GM21786 (cell line): Measurements from ENCODE around the gene TRMT2B.
"Not testable (repeated sequence)": the region's sequence is repeated elsewhere in the genome, so short reads cannot be mapped to it uniquely, and the experiment has no call there.

ENCODE experiments used
- ATAC-seq: cut with Tn5 transposase; IDR thresholded peaks from one replicate; pipeline ENCODE4 v1.9.1; 2021; ENCODE audit not compliant: unreplicated experiment

The TRMT2B gene, protein sequence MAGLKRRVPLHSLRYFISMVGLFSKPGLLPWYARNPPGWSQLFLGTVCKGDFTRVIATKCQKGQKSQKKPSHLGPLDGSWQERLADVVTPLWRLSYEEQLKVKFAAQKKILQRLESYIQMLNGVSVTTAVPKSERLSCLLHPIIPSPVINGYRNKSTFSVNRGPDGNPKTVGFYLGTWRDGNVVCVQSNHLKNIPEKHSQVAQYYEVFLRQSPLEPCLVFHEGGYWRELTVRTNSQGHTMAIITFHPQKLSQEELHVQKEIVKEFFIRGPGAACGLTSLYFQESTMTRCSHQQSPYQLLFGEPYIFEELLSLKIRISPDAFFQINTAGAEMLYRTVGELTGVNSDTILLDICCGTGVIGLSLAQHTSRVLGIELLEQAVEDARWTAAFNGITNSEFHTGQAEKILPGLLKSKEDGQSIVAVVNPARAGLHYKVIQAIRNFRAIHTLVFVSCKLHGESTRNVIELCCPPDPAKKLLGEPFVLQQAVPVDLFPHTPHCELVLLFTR

DNA sequence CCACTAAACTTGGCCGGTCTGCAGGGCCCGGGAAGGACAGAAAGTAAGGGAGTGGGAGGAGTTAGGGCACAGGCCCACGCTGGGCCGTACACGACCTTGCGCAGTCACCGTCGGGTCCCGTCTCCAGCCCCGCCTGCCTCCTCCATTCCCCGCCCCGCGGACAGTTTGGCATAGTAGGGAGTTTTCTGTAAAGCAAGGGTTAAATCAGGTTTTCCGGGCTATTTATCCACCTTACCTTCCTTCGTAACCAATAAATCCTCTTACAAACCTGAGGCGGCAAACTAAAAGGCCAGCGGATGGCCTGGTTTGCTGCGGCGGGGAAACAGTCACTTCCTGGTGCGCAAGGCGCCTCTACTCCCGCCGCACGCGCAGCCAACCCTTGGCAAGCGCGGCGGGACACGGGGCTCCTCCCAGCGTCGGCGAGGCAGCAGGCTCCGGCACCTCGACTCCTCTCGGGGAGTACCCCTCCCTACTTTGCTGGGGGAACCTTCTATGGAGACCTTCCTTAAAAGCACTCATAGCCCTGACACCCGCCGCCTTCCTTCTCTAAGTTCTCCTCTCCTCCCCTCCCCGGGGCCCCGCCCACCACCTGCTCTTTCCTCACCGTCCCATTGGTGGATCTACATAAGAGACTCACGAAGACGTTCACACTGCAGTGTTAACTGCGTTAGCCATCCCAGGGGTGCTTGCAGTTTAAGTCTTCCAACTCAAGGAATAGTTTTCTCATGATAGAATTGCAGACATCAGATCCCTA, at the start of gene TRMT2B:
TRMT2B (minus strand) TSS at position 563 of the 754 bp plus-strand sequence. CDS start 9,822 bp downstream, outside the sequence.
- peak; percentile 91 for ATAC-seq

DNA sequence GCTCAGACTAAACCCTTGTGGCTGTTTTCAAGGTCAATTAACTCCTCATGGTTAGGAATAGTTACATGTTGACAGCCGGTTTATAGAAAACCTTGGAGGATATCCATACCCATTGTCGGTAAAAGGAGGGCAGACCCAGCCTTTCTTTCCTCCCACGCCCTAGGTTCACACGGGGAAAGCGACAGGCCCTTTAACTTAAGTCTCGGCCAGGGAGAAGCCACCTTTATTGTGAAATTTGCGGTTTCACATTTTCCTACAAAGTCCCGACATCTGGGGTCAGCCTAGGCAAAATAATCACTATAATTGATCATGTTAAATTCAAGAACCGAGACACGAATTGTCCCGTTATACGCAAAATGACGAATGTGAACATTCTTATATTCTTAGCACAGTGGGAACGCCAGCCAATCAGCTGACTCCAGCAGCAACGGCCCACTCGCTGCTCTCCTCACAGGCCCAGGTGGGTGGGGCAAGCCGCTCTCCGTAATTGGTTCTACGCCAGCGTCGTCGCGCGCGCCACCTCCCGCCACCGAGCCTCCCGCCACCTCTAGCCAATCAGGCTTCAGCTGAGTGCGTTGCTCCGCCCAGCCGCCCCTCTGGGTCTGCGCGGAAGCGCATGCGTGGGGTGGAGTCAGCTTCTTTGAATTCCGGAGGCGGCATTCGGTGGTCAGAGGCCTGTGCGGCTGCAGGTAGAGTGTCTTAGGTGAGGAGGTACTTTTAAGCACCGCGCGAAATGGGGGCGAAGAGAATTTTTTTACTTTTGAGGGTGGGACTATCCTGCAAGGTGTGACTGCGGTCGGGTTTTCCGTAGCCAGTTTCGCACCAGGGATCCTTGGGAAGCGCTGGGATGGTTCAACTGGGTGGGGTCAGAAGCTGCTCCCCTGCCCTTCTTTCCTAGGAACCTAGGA, 45.9 kb upstream of the TRMT2B start, which contains the start of gene CENPI:
CENPI (plus strand) TSS at position 659 of the 908 bp plus-strand sequence. CDS start 2,867 bp downstream, outside the sequence.
- peak; percentile 99 for ATAC-seq

DNA sequence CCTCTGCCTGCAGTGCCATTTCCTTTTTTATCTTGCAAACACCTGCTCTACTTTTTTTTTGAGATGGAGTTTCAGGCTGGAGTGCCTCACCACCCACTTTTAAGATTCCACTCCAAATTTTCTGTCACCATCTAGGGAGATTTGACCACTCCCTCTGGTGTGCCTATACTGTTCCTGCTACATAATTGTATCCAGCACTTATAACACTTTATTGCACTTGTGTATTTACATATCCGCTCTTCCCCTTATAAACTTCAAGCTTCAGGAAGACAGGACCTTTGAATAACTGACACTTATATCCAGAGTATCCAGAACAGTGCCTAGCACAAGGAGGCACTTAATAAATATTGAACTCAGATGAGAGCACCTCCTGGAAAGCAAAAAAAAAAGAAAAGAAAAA, 39.9 kb upstream of the TRMT2B start:
- ATAC-seq: no peak

DNA sequence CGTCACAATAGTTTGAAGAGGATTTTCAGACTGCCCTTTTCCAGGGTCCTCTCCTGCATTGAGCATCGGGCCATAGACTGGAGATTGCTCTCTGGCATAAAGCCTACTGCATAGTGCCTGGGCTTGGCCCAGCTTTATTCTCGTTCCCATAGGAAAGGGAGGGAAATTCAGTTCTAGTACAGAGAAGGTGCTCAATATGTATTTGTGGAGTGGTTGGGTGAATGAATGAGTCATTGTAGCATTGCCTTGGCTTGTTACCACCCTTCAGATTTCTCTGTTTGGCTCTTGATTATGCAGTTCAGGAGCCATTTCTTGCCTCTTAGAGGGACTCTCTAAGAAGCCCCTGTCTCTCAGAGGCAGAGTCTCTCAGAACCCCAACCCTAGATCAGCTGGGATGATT, 29.3 kb upstream of the TRMT2B start:
- no peak for ATAC-seq

DNA sequence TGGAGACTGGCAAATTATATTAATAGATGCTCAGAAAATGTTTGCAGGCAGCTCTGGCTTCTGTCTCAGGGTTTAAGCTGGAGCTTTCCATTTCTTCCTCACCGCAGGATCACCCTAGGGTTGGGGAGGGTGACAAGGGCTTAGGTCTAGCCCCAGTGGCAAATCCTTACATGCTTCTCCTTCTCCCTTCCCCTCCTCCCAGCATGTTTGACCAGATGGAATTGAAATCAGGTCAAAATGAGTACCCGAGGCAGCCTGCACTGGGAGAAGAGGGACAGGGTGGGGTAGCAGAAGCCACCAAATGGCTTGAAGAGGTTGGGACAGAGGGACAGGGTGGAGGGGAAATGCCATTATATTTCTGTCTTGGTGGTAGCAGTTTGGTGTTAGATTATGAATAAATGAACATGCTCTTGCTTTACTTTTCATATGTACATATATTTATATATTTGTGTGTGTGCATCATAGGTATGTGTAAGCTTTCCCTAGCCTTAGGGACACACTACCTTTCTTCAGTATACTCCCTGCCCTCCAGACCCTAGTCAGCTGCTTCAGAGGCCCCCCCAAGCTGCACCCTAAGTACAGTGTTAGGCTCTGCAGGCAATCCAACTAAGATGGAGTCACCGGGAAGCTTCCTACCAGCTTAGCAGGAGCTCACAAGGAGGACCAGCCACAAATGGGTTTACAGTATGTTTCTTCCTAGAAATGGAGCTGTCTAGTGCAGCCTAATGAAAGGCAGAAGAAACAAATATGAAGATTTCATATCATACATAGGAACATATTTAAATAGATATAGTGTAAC, 28.6 kb upstream of the TRMT2B start:
- no peak for ATAC-seq

DNA sequence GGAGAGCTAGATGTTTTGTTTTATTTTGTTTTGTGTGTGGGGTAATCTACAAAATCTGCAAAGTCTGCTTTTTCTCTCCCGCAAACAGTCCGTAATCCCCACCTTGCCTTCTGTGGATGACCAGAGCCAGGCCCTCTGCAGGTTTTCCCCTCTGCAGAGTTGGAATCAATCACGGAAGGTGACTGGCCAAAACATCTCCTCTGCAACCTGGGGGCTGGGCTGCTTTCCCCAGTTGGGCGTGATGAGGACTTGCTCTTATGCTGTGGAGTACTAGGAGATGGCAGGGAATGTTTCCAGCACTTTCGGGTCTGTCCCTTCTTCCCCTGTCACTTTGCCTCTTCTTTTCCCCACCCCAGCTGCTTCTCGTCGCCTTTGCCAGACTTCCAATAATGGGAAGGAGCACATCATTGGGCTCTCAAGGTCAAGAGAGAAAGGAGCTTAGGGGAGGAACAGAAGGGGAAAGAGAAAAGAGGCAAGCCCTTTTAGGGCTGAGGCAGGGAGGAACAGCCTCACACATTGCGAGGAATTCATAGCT, 27.9 kb upstream of the TRMT2B start:
- no peak for ATAC-seq

DNA sequence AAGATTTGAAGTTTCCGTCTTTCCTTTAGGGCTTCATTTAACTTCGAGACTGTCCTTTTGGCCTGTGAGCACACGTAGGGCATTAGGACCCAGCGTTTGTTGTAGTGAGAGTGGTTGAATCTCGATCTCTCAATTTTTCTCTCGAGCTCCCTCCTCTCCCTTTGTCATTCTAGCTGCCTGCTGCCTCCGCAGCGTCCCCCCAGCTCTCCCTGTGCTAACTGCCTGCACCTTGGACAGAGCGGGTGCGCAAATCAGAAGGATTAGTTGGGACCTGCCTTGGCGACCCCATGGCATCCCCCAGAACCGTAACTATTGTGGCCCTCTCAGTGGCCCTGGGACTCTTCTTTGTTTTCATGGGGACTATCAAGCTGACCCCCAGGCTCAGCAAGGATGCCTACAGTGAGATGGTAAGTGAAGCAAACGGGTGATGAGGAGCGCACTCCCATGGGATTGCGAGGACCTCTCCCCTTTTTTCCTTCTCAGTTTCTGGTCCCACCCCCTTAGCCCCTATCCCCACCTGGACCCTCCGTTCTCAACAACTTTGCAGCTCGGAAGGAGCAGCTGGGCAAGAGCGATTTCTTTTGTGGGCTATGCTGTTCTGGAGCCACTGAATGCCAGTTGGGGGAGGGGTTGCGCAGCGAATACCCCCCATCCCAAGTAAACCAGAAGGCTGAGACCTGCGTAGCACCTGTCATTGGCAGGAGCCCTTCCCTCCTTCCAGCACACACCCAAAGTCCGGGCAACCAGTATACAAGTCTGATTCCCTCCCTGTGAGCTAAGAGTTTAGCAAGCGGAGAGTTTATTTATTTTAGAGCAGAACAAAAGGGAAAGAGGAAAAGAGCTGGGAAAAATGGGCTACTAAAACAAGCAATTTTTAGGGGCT, 27.0 kb upstream of the TRMT2B start, which contains the start of gene TMEM35A:
TMEM35A (plus strand) TSS at position 164 of the 883 bp plus-strand sequence; CDS start at position 288, 124 bp downstream.
- ATAC-seq: no peak

DNA sequence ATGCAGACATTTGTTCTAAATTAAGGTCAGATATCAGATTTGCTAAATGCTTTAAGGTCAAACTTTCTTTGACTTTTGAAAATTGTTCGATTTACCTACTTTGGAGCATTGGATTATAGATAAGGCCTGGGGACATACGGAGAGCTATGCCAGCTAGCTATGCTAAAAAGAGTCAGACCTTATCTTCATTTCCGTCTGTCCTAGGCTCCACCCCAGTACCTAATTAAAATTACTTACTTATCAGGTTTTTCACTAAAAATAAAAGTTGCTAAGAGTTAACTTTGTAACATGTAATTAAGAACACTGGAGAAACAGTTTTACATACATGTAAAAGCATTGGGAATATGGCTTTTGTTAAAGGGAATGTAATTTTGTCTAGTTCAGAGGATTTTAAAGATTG, 19.7 kb upstream of the TRMT2B start:
- no peak for ATAC-seq

DNA sequence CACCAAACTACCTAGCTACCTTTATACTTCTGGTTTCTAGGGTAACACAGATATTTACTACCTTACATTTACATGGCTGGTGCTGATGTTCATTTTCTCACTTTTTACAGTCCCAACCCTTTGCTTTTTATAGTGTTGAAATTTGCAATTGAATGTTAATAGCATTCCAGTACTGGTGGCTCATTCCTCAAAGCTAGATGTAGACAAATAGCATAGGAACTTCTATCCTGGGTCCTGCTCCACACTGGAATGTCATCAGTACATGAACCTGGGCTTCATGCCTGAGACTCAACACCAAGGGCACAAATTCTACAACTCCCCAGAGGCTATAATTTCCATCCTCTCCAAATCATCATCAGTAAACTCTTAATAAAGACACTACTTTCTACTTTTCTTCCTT, 10.3 kb upstream of the TRMT2B start:
- ATAC-seq: no peak

DNA sequence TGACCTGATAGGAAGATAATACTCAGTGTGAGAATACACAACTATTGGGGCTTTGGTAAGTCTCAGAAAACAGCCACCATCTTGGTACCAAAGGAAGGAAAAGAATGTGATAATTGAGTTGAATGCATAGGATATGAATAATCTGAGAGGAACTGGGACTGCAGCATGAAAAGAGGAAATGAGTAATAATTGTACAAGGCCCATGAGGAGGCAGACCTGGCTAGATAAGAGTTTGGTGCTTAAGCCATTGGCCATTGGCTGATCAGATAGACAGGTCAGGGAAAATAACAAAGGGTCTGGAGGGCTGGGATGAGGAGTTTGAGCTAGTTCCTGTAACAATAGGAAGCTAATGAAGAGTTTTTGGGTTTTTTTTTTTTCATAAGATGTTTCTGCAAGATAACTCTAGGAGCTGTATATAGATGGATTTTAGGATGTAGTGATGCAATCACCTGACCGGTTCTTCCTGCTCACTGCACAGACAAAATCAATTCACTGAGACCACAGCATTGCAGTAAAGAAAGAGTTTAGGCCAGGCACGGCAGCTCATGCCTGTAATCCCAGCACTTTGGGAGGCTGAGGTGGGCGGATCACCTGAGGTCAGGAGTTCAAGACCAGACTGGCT, 5.3 kb upstream of the TRMT2B start:
- peak; percentile 89 for ATAC-seq

DNA sequence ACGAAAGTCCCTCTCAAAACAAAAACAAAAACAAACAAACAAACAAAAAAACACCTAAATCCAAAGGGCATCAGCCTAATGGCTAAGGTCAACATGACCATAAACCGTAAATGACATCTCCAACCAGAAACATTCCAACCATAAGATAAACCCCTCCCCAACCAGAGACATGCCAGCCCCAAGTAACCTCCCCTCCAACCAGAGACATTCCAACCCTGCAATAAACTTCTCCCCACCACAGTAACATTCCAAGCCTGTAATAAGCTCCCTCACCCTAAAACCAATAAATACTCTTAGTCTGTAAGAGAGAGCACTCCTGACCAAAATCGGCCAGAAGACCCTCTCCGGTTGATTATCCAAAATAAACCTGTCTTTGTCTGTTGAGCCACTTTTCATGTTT, 4.6 kb upstream of the TRMT2B start:
- not testable (repeated sequence) for ATAC-seq

DNA sequence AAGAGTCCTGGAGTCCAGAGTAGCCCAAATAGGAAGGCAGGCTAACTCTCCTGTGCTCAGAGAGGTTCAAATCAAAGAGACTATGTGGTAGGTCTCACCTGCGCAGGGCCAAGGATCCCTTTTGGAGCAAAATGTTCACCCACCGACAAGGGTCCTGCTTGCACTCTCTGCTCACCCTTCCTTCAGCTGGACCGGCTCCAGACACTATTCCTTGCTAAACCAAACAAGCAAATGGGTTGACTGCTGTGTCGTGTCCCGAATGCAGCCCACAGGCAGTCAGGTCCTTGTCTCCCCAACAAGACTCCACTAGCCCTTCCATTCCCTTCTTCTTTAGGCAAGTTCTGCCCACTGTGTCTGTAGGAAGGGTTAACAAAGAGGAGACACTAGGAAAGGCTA, 760 bp downstream of the TRMT2B start:
- peak; percentile 6 for ATAC-seq

DNA sequence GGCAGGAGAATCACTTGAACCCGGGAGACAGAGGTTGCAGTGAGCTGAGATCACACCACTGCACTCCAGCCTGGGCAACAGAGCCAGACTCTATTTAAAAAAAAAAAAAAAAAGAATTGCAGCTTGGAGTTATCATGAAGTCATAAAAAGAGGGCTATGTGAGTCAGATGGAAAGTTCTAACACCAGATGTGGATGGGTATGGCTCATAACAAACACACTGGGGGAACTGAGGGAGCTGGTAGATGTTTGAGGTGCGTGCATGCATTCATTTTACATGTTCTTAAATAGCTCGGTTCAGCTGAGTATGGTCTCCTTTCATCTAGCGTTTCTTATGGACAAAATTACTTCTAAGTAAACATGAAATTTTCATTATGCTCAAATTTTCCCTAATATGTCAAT, 11.7 kb downstream of the TRMT2B start:
- no peak for ATAC-seq

DNA sequence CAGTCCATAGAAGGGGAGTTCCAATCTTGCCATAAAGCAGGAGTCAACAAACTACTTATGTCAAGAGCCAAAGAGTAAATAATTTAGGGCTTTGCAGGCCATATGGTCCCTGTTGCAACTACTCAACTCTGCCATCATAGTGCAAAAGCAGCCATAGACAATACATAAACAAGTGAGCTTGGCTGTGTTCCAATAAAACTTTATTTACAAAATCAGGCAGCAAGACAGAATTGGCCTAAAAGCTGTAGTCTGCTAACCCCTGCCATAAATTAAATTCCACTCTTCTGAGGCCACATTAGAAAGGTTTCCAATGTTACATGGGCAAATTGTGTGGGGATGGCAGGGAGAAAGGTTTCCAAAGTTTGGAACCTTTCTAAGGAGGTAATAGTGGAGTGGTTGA, 14.7 kb downstream of the TRMT2B start:
- no peak for ATAC-seq

DNA sequence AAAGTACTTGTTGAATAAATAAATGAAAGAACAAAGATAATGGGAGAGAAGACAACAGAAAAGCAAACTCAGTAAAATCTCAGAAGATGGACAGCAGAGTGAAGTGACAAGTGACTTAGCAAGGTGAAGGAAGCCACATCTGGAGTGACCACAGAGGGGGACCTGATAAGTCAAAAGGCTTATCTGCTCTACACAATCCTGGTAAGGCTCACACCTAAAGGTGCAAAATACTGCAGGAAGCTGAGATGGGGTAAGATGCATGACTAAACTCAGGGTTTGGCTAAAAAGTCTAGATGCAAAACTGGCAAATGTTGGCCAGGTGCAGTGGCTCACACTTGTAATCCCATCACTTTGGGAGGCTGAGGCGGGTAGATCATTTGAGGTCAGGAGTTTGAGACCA, 22.2 kb downstream of the TRMT2B start:
- ATAC-seq: no peak

DNA sequence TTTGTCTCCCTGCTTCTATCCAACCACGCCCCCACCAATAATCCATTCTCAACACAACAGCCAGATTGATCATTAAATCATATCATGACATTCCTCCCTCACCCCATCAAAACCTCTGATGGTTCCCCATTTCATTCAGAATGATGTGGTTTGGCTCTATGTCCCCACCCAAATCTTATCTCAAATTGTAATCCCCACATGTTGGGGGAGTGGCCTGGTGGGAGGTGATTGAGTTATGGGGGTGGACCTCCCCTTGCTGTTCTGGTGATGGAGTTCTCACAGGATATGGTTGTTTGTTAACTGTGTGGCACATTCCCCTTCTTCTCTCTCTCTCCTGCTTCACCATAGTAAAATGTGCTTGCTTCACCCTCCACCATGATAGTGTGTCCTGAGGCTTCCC, 23.3 kb downstream of the TRMT2B start:
- no peak for ATAC-seq

DNA sequence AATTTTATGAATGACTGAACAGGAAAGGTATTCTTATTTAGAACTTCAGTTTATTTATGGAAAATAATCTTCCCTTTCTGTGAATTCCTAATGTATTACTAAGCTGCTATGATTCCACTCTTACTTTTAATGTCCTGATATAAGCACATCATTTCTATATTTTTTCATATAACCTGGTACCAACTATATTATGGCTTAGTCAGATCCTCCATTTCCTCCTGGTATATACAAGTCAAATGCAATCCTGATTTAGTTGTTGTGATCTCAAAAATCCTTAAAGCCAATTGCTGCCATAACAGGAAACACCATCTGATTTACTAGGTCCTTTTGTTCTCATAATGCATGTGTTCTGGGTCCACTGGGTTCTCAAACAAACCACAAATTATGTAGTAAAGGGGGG, 26.8 kb downstream of the TRMT2B start:
- ATAC-seq: no peak

DNA sequence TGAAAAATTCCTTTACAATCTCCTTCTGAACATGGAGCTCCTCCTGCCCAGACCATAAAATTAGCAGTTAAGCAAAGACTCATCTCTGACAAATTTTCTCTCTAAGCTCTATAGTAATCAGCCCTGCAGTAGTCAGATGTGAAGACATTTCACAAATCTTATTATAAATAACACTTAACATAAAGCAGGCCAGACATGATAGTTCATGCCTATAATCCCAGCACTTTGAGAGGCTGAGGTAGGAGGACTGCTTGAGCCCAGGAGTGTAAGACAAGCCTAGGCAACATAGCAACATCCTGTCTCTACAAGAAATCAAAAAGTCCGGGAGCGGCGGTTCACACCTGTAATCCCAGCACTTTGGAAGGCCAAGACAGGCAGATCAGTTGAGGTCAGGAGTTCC, 29.9 kb downstream of the TRMT2B start:
- no peak for ATAC-seq
